A673 (cell line): ENCODE results near the gene KRT17.

Source experiments
- CTCF ChIP-seq: fragments of 300-800, 200-600 bp; sonication (generic); conservative IDR thresholded peaks from 2 replicates; pipeline ENCODE4 v1.5.1; 2017; ENCODE audit warnings: low read depth, mild to moderate bottlenecking, antibody characterized with exemption, low read length, moderate library complexity, mixed read lengths
- EZH2 ChIP-seq: fragments of 200-600 bp; sonication (generic); IDR thresholded peaks from 2 replicates; pipeline ENCODE4 v1.6.1; 2017; ENCODE audit warnings: borderline replicate concordance, low read depth, mild to moderate bottlenecking, mixed read lengths, antibody characterized with exemption, low read length; ENCODE audit not compliant: poor library complexity, severe bottlenecking

GRCh38 chr17:41578538-41578937 lies 45.8 kb downstream of the KRT17 start:
- no peak for TF ChIP-seq CTCF
- no peak for TF ChIP-seq EZH2
